ENCODE results near the gene MRGPRF.
A peak's percentile ranks its signal among the peaks of the same experiment; 100 is the strongest.
"Not testable (repeated sequence)": the region's sequence is repeated elsewhere in the genome, so short reads cannot be mapped to it uniquely, and the experiment has no call there.

MRGPRF gene

GRCh38 chr11:68976095-68976494 is 37.0 kb downstream of the MRGPRF start:
- no peaks in the 10 kb centered on the region for H3K79me2 ChIP-seq (ENCODE audit: low read length)
- no peaks in the 10 kb centered on the region for H3K9me3 ChIP-seq (replicated peaks; ENCODE audit: insufficient read depth, low read length)
- no peak overlapping the region for H2AFZ ChIP-seq (ENCODE audit: low read length)
- peaks cover 68% of the 10 kb centered on the region for H3K27me3 ChIP-seq (replicated peaks; ENCODE audit: insufficient read depth, low read length)
- no peak overlapping the region for H3K4me3 ChIP-seq (ENCODE audit: low read length)
- DNase-seq = no peak
- H3K4me2 ChIP-seq (ENCODE audit: low read depth, low read length) = no peak overlapping the region
- no peaks in the 10 kb centered on the region for H4K20me1 ChIP-seq (ENCODE audit: insufficient read depth, low read length)
- no peaks in the 10 kb centered on the region for H3K9me2 ChIP-seq (replicated peaks; ENCODE audit: insufficient read depth, low read length)
- H3K4me1 ChIP-seq (ENCODE audit: low read length) = no peaks in the 10 kb centered on the region
- H3K27ac ChIP-seq (ENCODE audit: low read length) = no peak overlapping the region
- no peak for TF ChIP-seq EZH2 (optimal IDR thresholded peaks at IDR 0.05; ENCODE audit: low read depth, low read length)
- no peak for TF ChIP-seq CTCF (IDR thresholded peaks at IDR 0.05; ENCODE audit: low read length)
- TF ChIP-seq EZH2phosphoT487 (IDR thresholded peaks at IDR 0.05; ENCODE audit: low read length) = no peak
- no peak overlapping the region for H3K9ac ChIP-seq (ENCODE audit: low read length)
- no peaks in the 10 kb centered on the region for H3K36me3 ChIP-seq (replicated peaks; ENCODE audit: insufficient read depth, low read length)
- H3F3A ChIP-seq (ENCODE audit: insufficient read depth, low read length) = no peaks in the 10 kb centered on the region

DNA sequence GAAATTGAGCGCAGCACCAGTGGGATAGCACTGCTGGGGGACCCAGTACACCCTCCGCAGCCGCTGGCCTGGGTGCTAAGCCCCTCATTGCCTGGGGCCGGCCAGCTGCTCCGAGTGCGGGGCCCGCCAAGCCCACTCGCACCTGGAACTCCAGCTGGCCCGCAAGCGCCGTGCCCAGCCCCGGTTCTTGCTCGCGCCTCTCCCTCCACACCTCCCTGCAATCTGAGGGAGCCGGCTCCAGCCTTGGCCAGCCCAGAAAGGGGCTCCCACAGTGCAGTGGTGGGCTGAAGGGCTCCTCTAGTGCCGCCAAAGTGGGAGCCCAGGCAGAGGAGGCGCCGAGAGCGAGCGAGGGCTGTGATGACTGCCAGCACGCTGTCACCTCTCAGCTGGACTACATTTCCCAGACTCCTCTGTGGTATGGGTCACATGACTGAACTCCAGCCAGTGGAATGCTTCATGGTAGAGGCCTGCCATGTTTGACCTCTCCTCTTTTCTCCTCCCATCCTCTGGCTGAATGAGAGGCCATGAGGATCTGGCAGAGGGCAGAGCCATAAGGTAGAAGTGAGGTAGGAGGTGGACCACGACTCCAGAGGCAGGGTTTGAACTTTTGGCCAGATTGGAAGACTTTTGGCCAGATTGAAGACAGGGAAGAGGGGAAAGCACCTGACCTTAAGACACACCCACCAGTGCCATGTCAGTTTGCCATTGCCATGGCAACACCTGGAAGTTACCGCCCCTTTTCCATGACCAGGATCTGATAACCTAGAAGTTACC is 38.4 kb downstream of the MRGPRF start:
- no peak overlapping the region for H3K27ac ChIP-seq (ENCODE audit: low read length)
- H3K79me2 ChIP-seq (ENCODE audit: low read length) = no peaks in the 10 kb centered on the region
- no peaks in the 10 kb centered on the region for H4K20me1 ChIP-seq (ENCODE audit: insufficient read depth, low read length)
- TF ChIP-seq CTCF (IDR thresholded peaks at IDR 0.05; ENCODE audit: low read length) = no peak
- TF ChIP-seq EZH2phosphoT487 (IDR thresholded peaks at IDR 0.05; ENCODE audit: low read length) = no peak
- no peak overlapping the region for H3K9ac ChIP-seq (ENCODE audit: low read length)
- no peaks in the 10 kb centered on the region for H3K9me2 ChIP-seq (replicated peaks; ENCODE audit: insufficient read depth, low read length)
- 0 out of 2 replicates have a peak overlapping the region, but pooled peaks have one; percentile 24 for H2AFZ ChIP-seq (ENCODE audit: low read length)
- peaks cover 68% of the 10 kb centered on the region for H3K27me3 ChIP-seq (replicated peaks; ENCODE audit: insufficient read depth, low read length)
- no peaks in the 10 kb centered on the region for H3K9me3 ChIP-seq (replicated peaks; ENCODE audit: insufficient read depth, low read length)
- peak; percentile 40 for DNase-seq
- no peak overlapping the region for H3K4me3 ChIP-seq (ENCODE audit: low read length)
- H3K4me1 ChIP-seq (ENCODE audit: low read length) = no peaks in the 10 kb centered on the region
- no peak overlapping the region for H3K4me2 ChIP-seq (ENCODE audit: low read depth, low read length)
- no peaks in the 10 kb centered on the region for H3K36me3 ChIP-seq (replicated peaks; ENCODE audit: insufficient read depth, low read length)
- H3F3A ChIP-seq (ENCODE audit: insufficient read depth, low read length) = no peaks in the 10 kb centered on the region

DNA sequence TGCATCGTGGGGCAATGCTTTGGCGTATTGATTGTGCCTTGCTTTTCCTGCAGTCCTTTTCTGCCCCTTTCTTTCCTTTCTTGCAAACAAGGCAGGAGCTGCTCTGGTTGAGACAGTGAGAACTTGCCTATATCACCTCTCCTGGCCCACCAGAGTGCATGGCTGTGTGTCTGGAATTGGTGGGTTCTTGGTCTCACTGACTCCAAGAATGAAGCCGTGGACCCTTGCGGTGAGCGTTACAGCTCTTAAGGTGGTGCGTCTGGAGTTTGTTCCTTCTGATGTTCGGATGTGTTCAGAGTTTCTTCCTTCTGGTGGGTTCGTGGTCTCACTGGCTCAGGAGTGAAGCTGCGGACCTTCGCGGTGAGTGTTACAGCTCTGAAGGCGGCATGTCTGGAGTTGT is 39.3 kb downstream of the MRGPRF start:
- H3K4me1 ChIP-seq (ENCODE audit: low read length); H3K9me2 ChIP-seq (replicated peaks; ENCODE audit: insufficient read depth, low read length); DNase-seq; H4K20me1 ChIP-seq (ENCODE audit: insufficient read depth, low read length); H3F3A ChIP-seq (ENCODE audit: insufficient read depth, low read length); H3K36me3 ChIP-seq (replicated peaks; ENCODE audit: insufficient read depth, low read length); H3K79me2 ChIP-seq (ENCODE audit: low read length); H3K4me2 ChIP-seq (ENCODE audit: low read depth, low read length); H2AFZ ChIP-seq (ENCODE audit: low read length); H3K4me3 ChIP-seq (ENCODE audit: low read length); H3K9ac ChIP-seq (ENCODE audit: low read length); H3K9me3 ChIP-seq (replicated peaks; ENCODE audit: insufficient read depth, low read length); H3K27ac ChIP-seq (ENCODE audit: low read length): not testable (repeated sequence)
- H3K27me3 ChIP-seq (replicated peaks; ENCODE audit: insufficient read depth, low read length) = peaks cover 66% of the 10 kb centered on the region

- no peak overlapping the region for H3K27ac ChIP-seq (ENCODE audit: low read length)
- no peak overlapping the region for H3K4me3 ChIP-seq (ENCODE audit: low read length)
- H3K36me3 ChIP-seq (replicated peaks; ENCODE audit: insufficient read depth, low read length) = no peaks in the 10 kb centered on the region
- no peak for DNase-seq
- no peaks in the 10 kb centered on the region for H3K9me2 ChIP-seq (replicated peaks; ENCODE audit: insufficient read depth, low read length)
- H3K4me2 ChIP-seq (ENCODE audit: low read depth, low read length) = no peak overlapping the region
- no peaks in the 10 kb centered on the region for H4K20me1 ChIP-seq (ENCODE audit: insufficient read depth, low read length)
- no peaks in the 10 kb centered on the region for H3K9me3 ChIP-seq (replicated peaks; ENCODE audit: insufficient read depth, low read length)
- no peak overlapping the region for H2AFZ ChIP-seq (ENCODE audit: low read length)
- no peaks in the 10 kb centered on the region for H3K4me1 ChIP-seq (ENCODE audit: low read length)
- H3K79me2 ChIP-seq (ENCODE audit: low read length) = no peaks in the 10 kb centered on the region
- no peak for TF ChIP-seq EZH2 (optimal IDR thresholded peaks at IDR 0.05; ENCODE audit: low read depth, low read length)
- no peaks in the 10 kb centered on the region for H3F3A ChIP-seq (ENCODE audit: insufficient read depth, low read length)
- peaks cover 66% of the 10 kb centered on the region for H3K27me3 ChIP-seq (replicated peaks; ENCODE audit: insufficient read depth, low read length)
- no peak overlapping the region for H3K9ac ChIP-seq (ENCODE audit: low read length)
Observed at GRCh38 chr11:68973219-68973618, 39.8 kb downstream of the MRGPRF start.

Data from MM.1S (cell line).